C4-2B (cell line): ENCODE data around the gene THADA.

ENCODE experiments used
- H3K27ac ChIP-seq: fragments of 450-650 bp; 2 replicates; pipeline ENCODE4 v1.5.1; 2017
- ZFX ChIP-seq: fragments of 450-650 bp; IDR thresholded peaks from 2 replicates; pipeline ENCODE4 v1.6.1; 2017
- TF ChIP-seq, protein P1 (sequence below): fragments of 450-650 bp; conservative IDR thresholded peaks from 2 replicates; pipeline ENCODE4 v1.5.1; 2017; ENCODE audit warnings: mild to moderate bottlenecking

The THADA gene

GRCh38 chr2:43314299-43314927 is 281.4 kb downstream of the THADA start:
- no peak overlapping the region for H3K27ac ChIP-seq
- TF ChIP-seq, protein P1, sequence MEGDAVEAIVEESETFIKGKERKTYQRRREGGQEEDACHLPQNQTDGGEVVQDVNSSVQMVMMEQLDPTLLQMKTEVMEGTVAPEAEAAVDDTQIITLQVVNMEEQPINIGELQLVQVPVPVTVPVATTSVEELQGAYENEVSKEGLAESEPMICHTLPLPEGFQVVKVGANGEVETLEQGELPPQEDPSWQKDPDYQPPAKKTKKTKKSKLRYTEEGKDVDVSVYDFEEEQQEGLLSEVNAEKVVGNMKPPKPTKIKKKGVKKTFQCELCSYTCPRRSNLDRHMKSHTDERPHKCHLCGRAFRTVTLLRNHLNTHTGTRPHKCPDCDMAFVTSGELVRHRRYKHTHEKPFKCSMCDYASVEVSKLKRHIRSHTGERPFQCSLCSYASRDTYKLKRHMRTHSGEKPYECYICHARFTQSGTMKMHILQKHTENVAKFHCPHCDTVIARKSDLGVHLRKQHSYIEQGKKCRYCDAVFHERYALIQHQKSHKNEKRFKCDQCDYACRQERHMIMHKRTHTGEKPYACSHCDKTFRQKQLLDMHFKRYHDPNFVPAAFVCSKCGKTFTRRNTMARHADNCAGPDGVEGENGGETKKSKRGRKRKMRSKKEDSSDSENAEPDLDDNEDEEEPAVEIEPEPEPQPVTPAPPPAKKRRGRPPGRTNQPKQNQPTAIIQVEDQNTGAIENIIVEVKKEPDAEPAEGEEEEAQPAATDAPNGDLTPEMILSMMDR = no peak
- TF ChIP-seq ZFX = no peak

- TF ChIP-seq, protein P1 = no peak
- no peak for TF ChIP-seq ZFX
- peak overlapping the region; percentile 16; the same call in 1 of the 2 replicates for H3K27ac ChIP-seq
Measured at GRCh38 chr2:43313642-43314017, 282.2 kb downstream of the THADA start.

- no peak for TF ChIP-seq ZFX
- TF ChIP-seq, protein P1 = no peak
- peak overlapping the region; percentile 16; the same call in 1 of the 2 replicates for H3K27ac ChIP-seq
Measured at GRCh38 chr2:43312755-43313641, 282.8 kb downstream of the THADA start.

- H3K27ac ChIP-seq = no peak overlapping the region
- TF ChIP-seq ZFX = no peak
- TF ChIP-seq, protein P1 = no peak
Measured at GRCh38 chr2:43311276-43311675, 284.6 kb downstream of the THADA start.

DNA sequence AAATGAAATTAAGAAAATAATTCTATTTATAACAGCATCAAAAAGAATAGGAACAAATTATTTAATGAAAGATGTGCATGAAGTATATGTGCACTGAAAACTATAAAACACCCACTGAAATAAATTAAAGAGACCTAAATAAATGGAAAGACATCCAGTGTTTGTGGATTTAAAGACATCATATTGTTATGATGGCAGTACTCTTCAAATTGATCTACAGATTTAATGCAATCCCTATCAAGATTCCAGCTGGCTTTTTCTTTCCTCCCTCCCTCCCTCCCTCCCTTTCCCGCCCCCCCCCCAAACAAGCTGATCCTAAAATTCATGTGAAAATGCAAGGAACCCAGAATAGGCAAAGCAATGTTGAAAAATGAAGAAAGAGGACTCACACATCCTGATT is 285.9 kb downstream of the THADA start:
- H3K27ac ChIP-seq = no peak overlapping the region
- TF ChIP-seq ZFX = no peak
- TF ChIP-seq, protein P1 = no peak

DNA sequence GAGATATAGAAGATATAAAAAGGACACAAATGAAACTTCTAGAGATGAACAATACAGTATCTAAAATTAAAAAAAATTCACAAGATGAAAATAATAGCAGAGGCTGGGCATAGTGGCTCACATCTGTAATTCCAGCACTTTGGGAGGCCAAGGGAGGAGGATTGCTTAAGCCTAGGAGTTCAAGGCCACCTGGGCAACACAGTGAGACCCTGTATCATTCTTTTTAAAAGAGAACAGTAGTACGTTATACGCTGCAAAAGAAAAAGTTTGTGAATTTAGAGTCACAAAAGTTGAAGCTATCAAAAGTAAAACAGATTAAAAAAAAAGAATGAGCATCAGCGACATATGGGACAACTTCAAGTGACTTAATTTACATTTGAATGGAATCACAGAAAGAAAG is 287.9 kb downstream of the THADA start:
- TF ChIP-seq, protein P1 = no peak
- no peak for TF ChIP-seq ZFX

DNA sequence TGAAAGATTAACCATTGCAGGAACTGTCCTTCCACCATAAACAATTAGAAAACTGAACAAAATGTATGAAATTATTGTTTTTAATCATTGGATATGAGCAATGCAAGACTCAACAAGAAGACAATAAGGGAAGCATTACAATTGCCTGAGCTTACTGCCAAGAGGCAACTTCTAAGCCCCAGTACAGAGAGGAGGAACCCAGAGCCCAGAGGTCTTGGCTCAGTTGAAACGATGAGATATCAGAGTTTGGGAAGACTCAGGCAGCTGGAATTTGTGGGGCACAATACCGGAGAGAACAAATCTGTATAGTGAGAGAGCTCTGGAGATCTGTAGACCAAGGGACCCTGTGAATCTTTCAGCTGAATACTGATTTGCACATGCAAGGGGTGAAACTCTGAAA is 288.8 kb downstream of the THADA start:
- H3K27ac ChIP-seq = no peak overlapping the region
- TF ChIP-seq, protein P1 = no peak

More for the DNA sequence above, 287.9 kb downstream of the THADA start:
- no peak overlapping the region for H3K27ac ChIP-seq
